ENCODE results near the gene DLGAP1. TPM values are rescaled to one million over a fixed set of nuclear protein-coding genes. Genes with fewer than 3 reads are reported as not detected.

DLGAP1 gene
- total RNA-seq, 1 experiment from 2014 or later: 23.2 TPM

- Histone ChIP-seq H4K5ac (ENCODE audit: insufficient read length, low read depth, low read length) (no peak overlapping the region), H3K27ac (ENCODE audit: insufficient read length, low read depth, low read length) (no peak overlapping the region), H3K79me2 (ENCODE audit: insufficient read depth, low read length) (no peaks in the 10 kb centered on the region), H3K4me1 (ENCODE audit: insufficient read depth, low read length) (no peaks in the 10 kb centered on the region), H2BK5ac (ENCODE audit: insufficient read length, low read length) (no peak overlapping the region), H3K56ac (ENCODE audit: insufficient read length, low read depth, low read length) (no peak overlapping the region), H3T11ph (ENCODE audit: low read length) (no peak overlapping the region), H3K14ac (ENCODE audit: insufficient read depth, low read length) (no peak overlapping the region), H2BK15ac (ENCODE audit: low read depth, low read length) (no peak overlapping the region), H3K18ac (ENCODE audit: insufficient read length, low read depth, low read length) (no peak overlapping the region), H3K23ac (ENCODE audit: insufficient read length, low read depth, low read length) (no peak overlapping the region), H4K8ac (replicated peaks; ENCODE audit: insufficient read length, low read depth, low read length) (no peak overlapping the region), H4K91ac (ENCODE audit: insufficient read length, low read depth, low read length) (no peak overlapping the region), H3K27me3 (ENCODE audit: insufficient read depth, low read length) (no peaks in the 10 kb centered on the region), H2BK12ac (ENCODE audit: insufficient read length, low read depth, low read length) (no peak overlapping the region), H3K9me3 (ENCODE audit: control insufficient read depth, low read depth, low read length) (no peaks in the 10 kb centered on the region), H2AK5ac (ENCODE audit: insufficient read length, low read length) (no peak overlapping the region), H2BK20ac (ENCODE audit: low read depth, low read length, poor library complexity, severe bottlenecking) (no peak overlapping the region), H3K4me2 (ENCODE audit: insufficient read depth, insufficient read length, low read length) (no peak overlapping the region), H2BK120ac (ENCODE audit: low read depth, low read length, poor library complexity, severe bottlenecking) (no peak overlapping the region), H3K9ac (ENCODE audit: extremely low read depth, insufficient read length, low read length) (no peak overlapping the region), H3K4ac (ENCODE audit: low read depth, low read length) (no peak overlapping the region), H4K20me1 (ENCODE audit: control insufficient read depth, insufficient read depth, insufficient read length) (no peaks in the 10 kb centered on the region), H3K23me2 (ENCODE audit: insufficient read length, low read depth, low read length, poor library complexity, severe bottlenecking) (no peaks in the 10 kb centered on the region), H3K79me1 (ENCODE audit: insufficient read depth, low read depth, low read length, poor library complexity, severe bottlenecking) (no peaks in the 10 kb centered on the region), H2AFZ (ENCODE audit: low read length) (no peak overlapping the region)
- no CpG with 5 or more reads among the region's 4 CpGs for WGBS (ENCODE audit: extremely low coverage, insufficient read length, low lambda C conversion rate)
- Mint-ChIP-seq H3K9me3 (peaks cover 15 to 16% of the 10 kb centered on the region in 2 experiments), H3K4me3 (no peak overlapping the region), H3K27me3 (ENCODE audit: low read depth) (no peaks in the 10 kb centered on the region), H3K4me1 (peaks cover 8 to 10% of the 10 kb centered on the region in 2 experiments), H3K27ac (no peak overlapping the region; a peak in 1 of 7 replicates), H3K36me3 (ENCODE audit: insufficient read depth in 1 of 3, low read depth in 3 of 3) (peaks cover 10 to 23% (median 12%) of the 10 kb centered on the region in 3 experiments)
- TF ChIP-seq CTCF (conservative IDR thresholded peaks at IDR 0.05): no peak
- no peak for DNase-seq
These were observed 693.8 kb downstream of the DLGAP1 start for GRCh38 chr18:3761266-3761665.
